ENCODE data around the gene STK11IP. TPM values are rescaled to one million over a fixed set of nuclear protein-coding genes. Genes with fewer than 3 reads are reported as not detected.

Gene STK11IP
- total RNA-seq, 1 experiment from 2014 or later = 40.6 TPM

DNA sequence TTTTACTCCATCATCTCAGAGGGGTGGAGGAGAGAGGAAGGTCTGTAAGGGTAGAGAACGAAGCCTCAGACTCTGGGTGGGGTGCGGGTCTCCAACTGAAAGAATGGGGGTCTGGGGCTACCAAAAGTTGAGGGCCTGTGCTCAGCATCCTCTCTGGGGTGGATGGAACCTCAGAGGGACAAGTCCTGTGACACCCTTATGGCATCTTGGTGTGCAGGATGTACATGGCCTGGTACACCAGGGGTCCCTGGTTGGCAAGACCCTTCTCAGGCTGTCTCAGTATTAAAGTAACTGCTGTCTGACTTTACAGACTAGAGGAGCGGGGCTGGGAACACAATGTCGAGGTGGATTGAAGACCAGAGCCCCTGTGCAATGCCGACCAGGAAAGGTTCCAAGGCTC is 27.5 kb downstream of the STK11IP start:
- Histone ChIP-seq H3K9me3 (ENCODE audit: insufficient read depth, low read depth) (no peaks in the 10 kb centered on the region), H3K36me3 (ENCODE audit: low read depth) (no peaks in the 10 kb centered on the region), H3K27ac (no peak overlapping the region), H3K9me2 (ENCODE audit: insufficient read depth) (no peaks in the 10 kb centered on the region), H3K79me2 (ENCODE audit: low read depth) (no peaks in the 10 kb centered on the region), H3K4me1 (replicated peaks; ENCODE audit: insufficient read depth) (no peaks in the 10 kb centered on the region), H2AFZ (no peak overlapping the region), H3K4me2 (no peak overlapping the region), H3K27me3 (ENCODE audit: insufficient read depth, low read depth) (no peaks in the 10 kb centered on the region), H3F3A (ENCODE audit: insufficient read depth, low read depth) (0 out of 2 replicates have a peak, but pooled peaks cover 5% of the 10 kb centered on the region), H4K20me1 (ENCODE audit: insufficient read depth) (no peaks in the 10 kb centered on the region), H3K4me3 (no peak overlapping the region)
- TF ChIP-seq, protein P1, sequence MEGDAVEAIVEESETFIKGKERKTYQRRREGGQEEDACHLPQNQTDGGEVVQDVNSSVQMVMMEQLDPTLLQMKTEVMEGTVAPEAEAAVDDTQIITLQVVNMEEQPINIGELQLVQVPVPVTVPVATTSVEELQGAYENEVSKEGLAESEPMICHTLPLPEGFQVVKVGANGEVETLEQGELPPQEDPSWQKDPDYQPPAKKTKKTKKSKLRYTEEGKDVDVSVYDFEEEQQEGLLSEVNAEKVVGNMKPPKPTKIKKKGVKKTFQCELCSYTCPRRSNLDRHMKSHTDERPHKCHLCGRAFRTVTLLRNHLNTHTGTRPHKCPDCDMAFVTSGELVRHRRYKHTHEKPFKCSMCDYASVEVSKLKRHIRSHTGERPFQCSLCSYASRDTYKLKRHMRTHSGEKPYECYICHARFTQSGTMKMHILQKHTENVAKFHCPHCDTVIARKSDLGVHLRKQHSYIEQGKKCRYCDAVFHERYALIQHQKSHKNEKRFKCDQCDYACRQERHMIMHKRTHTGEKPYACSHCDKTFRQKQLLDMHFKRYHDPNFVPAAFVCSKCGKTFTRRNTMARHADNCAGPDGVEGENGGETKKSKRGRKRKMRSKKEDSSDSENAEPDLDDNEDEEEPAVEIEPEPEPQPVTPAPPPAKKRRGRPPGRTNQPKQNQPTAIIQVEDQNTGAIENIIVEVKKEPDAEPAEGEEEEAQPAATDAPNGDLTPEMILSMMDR (conservative IDR thresholded peaks at IDR 0.05) = no peak
- no peak for TF ChIP-seq EZH2 (IDR thresholded peaks at IDR 0.05; ENCODE audit: low read depth)
- POLR2A ChIA-PET (ENCODE audit: unreplicated experiment) = no interaction called here
- BruUV-seq (replicated peaks) = no TSS peak
- intact Hi-C loops (cut with micrococcal nuclease; ENCODE audit: unreplicated experiment) = no loop called here
- no peak for DNase-seq
- CTCF ChIA-PET = no interaction called here

DNA sequence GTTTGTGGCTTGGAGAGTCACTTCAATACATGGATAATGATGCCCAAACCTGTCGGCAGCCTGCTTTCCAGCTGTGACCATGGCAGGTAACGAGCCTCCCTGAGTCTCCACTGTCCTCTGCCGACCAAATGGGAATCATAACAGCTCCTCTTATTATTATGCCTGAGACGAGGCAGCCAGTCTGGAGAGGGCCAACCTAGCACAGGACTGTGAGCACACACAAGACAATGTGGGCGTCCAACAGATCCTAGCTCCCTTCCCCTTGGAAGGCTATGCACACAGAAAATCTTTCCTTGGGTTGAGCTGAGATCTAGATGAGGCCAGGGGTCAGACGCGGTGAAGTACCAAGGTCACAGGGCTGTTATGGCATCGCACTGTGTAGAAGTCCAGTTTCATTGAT is 28.9 kb downstream of the STK11IP start:
- Histone ChIP-seq H3K27ac (no peak overlapping the region), H3K36me3 (ENCODE audit: low read depth) (no peaks in the 10 kb centered on the region), H4K20me1 (ENCODE audit: insufficient read depth) (no peaks in the 10 kb centered on the region), H3K9me2 (ENCODE audit: insufficient read depth) (no peaks in the 10 kb centered on the region), H3K4me1 (replicated peaks; ENCODE audit: insufficient read depth) (no peaks in the 10 kb centered on the region), H3K9me3 (ENCODE audit: insufficient read depth, low read depth) (no peaks in the 10 kb centered on the region), H3K4me2 (no peak overlapping the region), H3F3A (ENCODE audit: insufficient read depth, low read depth) (0 out of 2 replicates have a peak, but pooled peaks cover 5% of the 10 kb centered on the region), H2AFZ (no peak overlapping the region), H3K4me3 (no peak overlapping the region), H3K27me3 (ENCODE audit: insufficient read depth, low read depth) (no peaks in the 10 kb centered on the region), H3K79me2 (ENCODE audit: low read depth) (no peaks in the 10 kb centered on the region)
- ChIA-PET POLR2A (ENCODE audit: unreplicated experiment) (no interaction called here), CTCF (no interaction called here)
- no TSS peak for BruUV-seq (replicated peaks)
- intact Hi-C loops (cut with micrococcal nuclease; ENCODE audit: unreplicated experiment) = no loop called here
- TF ChIP-seq, protein P1 (conservative IDR thresholded peaks at IDR 0.05) = no peak
- no peak for TF ChIP-seq EZH2 (IDR thresholded peaks at IDR 0.05; ENCODE audit: low read depth)
- DNase-seq = no peak

- Histone ChIP-seq H3K36me3 (ENCODE audit: low read depth) (no peaks in the 10 kb centered on the region), H3K79me2 (ENCODE audit: low read depth) (no peaks in the 10 kb centered on the region), H3K4me1 (replicated peaks; ENCODE audit: insufficient read depth) (no peaks in the 10 kb centered on the region), H3K9me3 (ENCODE audit: insufficient read depth, low read depth) (no peaks in the 10 kb centered on the region), H3K9me2 (ENCODE audit: insufficient read depth) (no peaks in the 10 kb centered on the region), H3K4me3 (peak within 1 kb of the TSS; percentile 71), H3K27ac (no peak within 1 kb of the TSS), H3F3A (ENCODE audit: insufficient read depth, low read depth) (0 out of 2 replicates have a peak, but pooled peaks cover 5% of the 10 kb centered on the region), H4K20me1 (ENCODE audit: insufficient read depth) (no peaks in the 10 kb centered on the region), H3K4me2 (peak within 1 kb of the TSS; percentile 90), H3K27me3 (ENCODE audit: insufficient read depth, low read depth) (no peaks in the 10 kb centered on the region), H2AFZ (peak within 1 kb of the TSS; percentile 67; the same call in 1 of the 2 replicates)
- intact Hi-C loops (cut with micrococcal nuclease; ENCODE audit: unreplicated experiment) = no loop called here
- CTCF ChIA-PET = no interaction called here
- BruUV-seq (replicated peaks) = no TSS peak
- POLR2A ChIA-PET (ENCODE audit: unreplicated experiment) = no interaction called here
- peak in 1 of 2 experiments; percentile 38 for DNase-seq
- TF ChIP-seq EZH2 (IDR thresholded peaks at IDR 0.05; ENCODE audit: low read depth) = no peak
Measured at GRCh38 chr2:219627103-219628100, 29.7 kb downstream of the STK11IP start, which contains the start of gene SLC4A3. TSS of gene SLC4A3 (plus strand) at chr2:219627630. CDS start at chr2:219627993, 363 bp downstream.

Data from PC-9 (cell line).